Retina (tissue), 1 donor: ENCODE measurements around the gene THBS4.
"Not testable (repeated sequence)": the region's sequence is repeated elsewhere in the genome, so short reads cannot be mapped to it uniquely, and the experiment has no call there.

Source experiments
- DNase-seq: peaks from one replicate; pipeline ENCODE4 v3.0.0-alpha.2; 2016

THBS4 gene

GRCh38 chr5:80077051-80077714 is 42.0 kb downstream of the THBS4 start:
- no peak for DNase-seq

- no peak for DNase-seq
Measured at GRCh38 chr5:80078921-80079320, 43.8 kb downstream of the THBS4 start.

DNA sequence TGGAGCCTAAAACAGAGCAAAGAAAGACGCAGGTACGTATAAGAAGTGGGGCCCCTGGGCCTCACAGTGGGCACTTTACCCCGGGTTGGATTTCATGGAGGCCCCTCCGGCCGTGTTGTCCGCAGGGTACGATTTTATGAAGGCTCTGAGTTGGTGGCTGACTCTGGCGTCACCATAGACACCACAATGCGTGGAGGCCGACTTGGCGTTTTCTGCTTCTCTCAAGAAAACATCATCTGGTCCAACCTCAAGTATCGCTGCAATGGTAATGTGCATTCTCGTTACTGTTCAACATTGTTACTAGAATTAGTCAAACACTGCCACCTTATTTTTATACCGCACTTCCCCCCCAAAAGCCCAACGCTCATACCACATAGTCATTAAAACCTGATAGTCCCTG is 47.1 kb downstream of the THBS4 start:
- DNase-seq = no peak

DNA sequence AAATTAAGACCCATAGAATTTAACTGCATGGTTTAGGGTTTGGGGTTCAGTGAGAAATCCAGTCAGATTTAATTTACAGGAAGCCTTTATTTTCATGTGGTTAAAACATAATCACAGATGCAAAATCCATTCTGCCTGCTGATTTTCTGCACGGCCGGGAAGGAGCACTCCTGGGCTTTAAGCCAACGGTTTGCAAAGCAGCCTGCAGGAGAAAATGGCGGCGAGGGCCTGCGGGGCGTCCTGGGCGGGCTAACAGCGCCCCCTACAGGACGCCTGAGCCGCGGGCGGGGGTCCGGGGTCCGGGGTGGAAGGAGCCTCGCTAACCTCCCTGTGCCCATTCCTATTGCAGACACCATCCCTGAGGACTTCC is 47.6 kb downstream of the THBS4 start:
- DNase-seq = peak; percentile 59

DNA sequence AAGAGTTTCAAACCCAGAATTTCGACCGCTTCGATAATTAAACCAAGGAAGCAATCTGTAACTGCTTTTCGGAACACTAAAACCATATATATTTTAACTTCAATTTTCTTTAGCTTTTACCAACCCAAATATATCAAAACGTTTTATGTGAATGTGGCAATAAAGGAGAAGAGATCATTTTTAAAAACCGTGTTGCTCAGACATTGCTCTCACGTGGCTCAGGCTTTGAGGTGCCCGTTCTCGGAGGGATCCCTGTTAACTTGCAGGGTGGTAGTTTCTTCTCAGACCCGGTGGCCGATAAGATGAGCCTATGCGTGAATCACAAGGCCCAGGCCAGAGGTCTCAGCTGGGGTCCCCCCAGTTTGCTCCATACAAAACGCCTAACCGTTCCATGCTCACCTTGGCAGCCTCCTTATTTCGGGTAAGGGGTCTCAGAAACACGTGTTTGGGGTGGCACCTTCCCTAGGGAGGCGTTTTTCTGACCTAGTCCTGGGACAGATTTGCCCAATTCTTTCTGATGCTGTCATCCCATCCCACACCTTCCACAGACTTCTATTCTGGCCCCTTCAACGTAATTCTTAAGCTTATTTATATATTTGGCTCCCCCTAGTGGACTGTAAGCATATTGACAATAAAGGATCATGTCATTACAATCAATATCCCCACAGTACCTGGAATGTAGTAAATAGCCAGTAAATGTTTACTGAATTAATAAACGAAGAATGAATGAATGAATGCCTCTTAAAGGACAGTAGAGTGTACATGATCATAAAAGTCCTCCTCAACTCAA is 48.1 kb downstream of the THBS4 start:
- peak; percentile 68 for DNase-seq

GRCh38 chr5:80090884-80091166 is 55.7 kb downstream of the THBS4 start:
- no peak for DNase-seq

GRCh38 chr5:80091792-80092192 is 56.6 kb downstream of the THBS4 start:
- peak; percentile 68 for DNase-seq

DNA sequence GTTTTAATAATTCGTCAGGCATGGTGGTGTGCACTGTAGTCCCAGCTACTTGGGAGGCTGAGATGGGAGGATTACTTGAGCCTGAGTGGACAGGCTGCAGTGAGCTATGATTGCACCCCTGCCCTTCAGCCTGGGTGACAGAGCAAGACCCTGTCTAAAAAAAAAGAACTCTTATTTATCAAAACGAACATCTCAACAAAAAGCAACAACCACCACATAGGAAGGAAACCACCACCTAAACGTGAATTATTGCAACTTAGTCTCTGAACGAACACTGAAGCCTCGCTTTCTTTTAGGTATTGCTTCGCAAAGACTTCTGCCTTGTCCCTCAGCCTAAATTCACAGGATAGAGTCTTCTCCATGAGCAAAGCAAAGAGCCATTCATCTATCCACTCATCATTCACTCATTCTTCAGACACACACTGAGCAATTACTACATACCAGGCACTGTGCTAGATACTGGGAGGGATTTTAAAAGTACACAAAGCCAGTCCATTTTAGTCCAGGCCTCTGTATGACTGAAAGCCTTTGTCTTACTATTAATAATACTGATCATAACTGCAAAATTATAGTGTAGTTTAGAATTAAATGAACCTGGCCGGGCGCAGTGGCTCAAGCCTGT is 57.4 kb downstream of the THBS4 start:
- DNase-seq = no peak

- no peak for DNase-seq
Measured at GRCh38 chr5:80093796-80094195, 58.6 kb downstream of the THBS4 start.

GRCh38 chr5:80094236-80094738 is 59.1 kb downstream of the THBS4 start:
- no peak for DNase-seq

DNA sequence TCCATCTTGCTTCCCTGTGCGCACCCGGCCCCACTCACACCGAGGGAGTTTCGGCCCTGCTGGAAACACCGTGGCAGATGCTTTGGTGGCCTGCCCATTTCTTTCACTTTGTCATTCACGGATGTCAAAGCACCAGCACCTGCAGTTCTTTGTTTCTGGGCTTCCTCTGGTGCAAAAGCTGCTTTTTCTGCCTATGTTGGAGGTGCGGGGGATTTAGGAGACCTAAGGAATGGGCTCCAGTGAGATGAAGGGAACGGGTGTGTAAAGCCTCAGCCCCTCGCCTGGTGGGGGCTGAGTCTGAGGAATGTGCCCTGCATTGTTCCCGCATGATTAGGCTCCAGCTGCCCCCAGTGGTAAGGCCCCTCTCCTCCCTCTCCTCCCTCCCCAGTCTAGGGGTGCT is 62.3 kb downstream of the THBS4 start:
- DNase-seq = no peak

DNA sequence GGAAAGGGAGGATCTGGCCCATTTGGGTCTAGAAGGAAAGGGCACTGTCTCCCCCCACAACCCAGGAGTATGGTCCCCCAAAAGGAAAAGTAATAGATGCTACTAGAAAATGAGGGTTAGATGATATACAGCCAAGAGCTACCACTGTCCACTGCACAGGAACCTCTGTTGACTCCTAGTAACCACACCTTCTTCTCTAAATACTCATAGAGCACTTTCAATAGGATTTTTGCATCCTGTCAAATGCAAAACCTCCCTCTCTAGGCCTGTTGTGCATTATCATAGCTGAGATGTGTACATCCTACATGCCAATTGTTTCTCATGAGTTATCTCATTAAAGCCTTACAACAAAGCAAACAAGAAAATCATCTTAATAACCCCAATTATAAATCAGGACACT is 66.8 kb downstream of the THBS4 start:
- no peak for DNase-seq

- DNase-seq = no peak
Measured at GRCh38 chr5:80103371-80103770, 68.2 kb downstream of the THBS4 start.

DNA sequence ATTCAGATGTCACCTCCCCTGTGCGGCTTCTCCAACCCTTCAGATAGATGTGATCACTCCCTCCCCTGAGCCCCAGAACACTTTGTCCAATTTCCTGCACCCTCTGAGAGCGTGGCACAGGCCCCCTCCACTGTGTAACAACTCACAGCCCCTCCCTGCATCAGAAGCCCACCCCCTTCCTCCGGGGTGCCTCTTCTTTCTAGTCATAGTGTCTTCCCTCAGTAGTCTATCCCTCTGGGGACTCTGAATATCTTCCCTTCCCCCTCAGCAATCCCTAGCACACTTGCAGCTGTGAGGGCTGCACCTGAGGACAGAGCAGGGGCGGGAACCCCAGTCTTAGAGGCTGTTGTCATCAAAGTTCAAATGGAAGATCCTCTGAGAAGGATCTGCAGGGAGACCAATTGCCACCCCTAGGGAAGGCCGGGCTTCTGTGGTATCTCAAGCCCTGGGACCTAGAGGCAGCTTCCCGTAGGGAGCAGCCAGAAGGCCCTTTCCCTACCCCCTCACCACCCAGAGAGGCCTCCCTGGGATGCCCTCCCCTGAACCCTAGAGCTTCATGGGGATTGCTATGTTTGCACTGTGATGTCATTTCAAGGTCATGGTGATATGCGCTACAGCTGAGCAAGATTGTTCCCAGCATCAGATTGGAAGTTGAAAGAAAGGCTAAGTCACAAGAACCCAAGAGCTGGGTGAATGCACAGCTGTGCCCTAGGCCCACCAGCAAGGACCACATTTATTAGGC is 70.7 kb downstream of the THBS4 start:
- no peak for DNase-seq

DNA sequence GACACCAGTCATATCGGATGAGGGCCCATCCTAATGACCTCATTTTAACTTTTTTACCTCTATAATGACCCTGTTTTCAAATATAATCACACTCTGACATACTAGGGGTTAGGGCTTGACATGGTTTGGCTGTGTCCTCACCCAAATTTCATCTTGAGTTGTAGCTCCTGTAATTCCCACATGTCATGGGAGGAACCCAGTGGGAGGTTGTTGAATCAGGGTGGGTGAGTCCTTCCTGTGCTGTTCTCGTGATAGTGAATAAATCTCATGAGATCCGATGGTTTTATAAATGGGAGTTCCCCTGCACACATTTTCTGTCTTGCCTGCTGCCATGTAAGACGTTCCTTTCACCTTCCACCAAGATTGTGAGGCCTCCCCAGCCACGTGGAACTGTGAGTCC is 71.8 kb downstream of the THBS4 start:
- DNase-seq = no peak

DNA sequence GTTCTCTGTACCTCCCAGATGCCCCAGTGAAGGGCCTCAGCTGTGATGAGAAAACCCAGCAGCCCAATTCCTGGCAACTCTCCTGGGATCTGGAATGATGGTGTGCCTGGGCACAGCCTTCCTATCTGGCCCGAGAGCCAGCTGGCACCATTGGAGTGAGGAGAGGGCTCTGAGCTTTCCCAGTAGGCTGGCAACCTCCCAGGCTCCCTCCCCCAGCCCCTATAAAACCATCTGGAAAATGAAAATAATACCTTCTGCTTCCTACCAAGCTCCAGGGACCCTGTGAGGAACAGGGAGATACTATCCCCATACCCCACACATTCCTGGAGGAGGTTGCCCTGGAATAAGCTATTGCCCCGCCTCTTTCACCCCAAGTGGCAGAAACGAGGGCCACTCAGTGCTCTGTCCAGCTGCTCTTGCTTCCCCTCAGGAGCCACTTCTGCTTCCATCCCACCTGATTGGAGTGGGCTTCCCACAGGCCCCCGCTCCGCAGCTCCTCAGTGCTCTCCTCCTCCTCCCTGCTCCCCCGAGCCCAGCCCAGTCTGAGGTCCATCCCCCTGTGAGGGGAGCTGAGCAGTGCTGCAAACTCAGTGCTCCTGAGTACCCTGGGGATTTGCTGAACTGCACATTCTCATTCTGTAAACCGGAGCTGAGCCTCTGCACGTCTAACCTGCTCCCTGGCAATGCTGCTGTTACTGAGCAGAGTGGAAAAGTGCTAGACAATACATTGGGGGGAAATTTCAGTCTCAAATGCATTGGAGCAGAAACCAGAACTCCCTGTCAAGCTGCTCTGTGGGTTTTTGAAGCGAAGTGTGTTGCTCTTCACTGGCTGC is 74.7 kb downstream of the THBS4 start:
- peak; percentile 59 for DNase-seq

GRCh38 chr5:80111376-80111990 is 76.3 kb downstream of the THBS4 start:
- not testable (repeated sequence) for DNase-seq

- no peak for DNase-seq
Measured at GRCh38 chr5:80114860-80115259, 79.7 kb downstream of the THBS4 start.

DNA sequence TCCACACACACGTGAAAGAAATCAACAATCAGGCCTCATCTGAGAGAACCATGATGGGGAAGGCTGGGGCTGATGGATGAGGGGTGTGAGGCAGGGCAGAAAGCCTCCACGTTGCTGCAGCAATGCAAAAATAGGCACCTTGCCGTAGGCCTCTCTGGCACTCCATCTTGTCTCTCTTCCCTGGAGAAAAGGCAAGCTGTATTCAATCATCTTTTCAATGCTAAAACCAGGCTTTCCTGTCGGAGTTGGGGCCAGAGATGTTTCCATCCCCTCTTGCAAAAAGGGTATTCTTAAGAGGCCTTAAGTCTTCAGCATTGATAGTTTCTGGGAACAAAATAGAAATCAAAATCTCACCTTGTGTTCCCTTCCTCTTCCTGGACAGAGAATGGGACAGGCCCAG is 80.9 kb downstream of the THBS4 start:
- no peak for DNase-seq

GRCh38 chr5:80116465-80116864 is 81.3 kb downstream of the THBS4 start:
- no peak for DNase-seq

DNA sequence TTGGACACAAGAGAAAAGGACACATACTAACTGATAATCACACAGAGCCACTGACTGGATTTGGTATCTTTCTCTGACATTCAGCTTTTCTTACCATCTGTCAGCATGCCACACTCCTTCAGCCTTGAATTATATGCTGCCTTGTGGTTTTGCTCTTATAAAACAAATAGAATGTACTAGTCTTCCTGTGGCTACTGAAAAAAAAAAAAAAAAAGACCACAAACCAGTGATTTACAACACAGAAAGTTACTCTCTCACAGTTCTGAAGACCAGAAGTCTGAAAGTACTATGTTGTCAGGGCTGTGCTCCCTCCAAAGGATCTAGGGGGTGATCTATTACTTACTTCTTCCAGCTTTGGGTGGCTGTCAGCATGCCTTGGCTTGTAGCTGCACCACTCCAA is 82.3 kb downstream of the THBS4 start:
- DNase-seq = no peak

DNA sequence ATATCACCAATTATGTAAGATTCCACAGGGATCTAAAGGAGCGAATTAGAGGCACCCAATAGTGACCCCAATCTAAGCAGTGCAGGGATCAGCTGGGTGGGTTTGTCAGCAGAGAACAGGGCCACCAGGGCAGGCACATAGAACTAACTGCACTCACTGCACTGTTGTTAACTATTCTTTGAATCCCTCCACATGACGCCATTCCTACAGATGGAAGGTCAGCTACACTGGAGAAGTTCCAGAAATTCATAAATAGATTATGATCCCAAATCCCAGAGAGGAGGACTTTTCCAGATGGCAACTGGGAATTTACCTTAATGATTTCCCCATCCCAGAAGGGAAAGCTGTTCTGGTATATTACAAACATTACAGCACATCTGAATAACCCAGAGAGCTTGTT is 84.2 kb downstream of the THBS4 start:
- no peak for DNase-seq
